ENCODE data around the gene PRDM1.

- TF ChIP-seq BACH2 (CRISPR knock-in tag; IDR thresholded peaks at IDR 0.05; ENCODE audit: borderline replicate concordance) = no peak
- TF ChIP-seq PATZ1 (CRISPR knock-in tag; IDR thresholded peaks at IDR 0.05; ENCODE audit: borderline replicate concordance) = no peak
- TF ChIP-seq TOX (CRISPR knock-in tag; IDR thresholded peaks at IDR 0.05; ENCODE audit: borderline replicate concordance) = no peak
- no peak for TF ChIP-seq ZNF565 (CRISPR knock-in tag; conservative IDR thresholded peaks at IDR 0.05; ENCODE audit: low read depth)
- TF ChIP-seq ARNTL (CRISPR knock-in tag; IDR thresholded peaks at IDR 0.05; ENCODE audit: borderline replicate concordance, low read depth) = no peak
- no peak for TF ChIP-seq ZNF70 (CRISPR knock-in tag; IDR thresholded peaks at IDR 0.05)
- no peak for TF ChIP-seq ZFP30 (CRISPR knock-in tag; IDR thresholded peaks at IDR 0.05)
These were observed 61.3 kb downstream of the PRDM1 start for GRCh38 chr6:106147476-106147875.
